ENCODE measurements around the gene CAST.

GRCh38 chr5:96699186-96699820, 37.1 kb downstream of the CAST start:
- TF ChIP-seq CTCF (IDR thresholded peaks at IDR 0.05), result no peak
- no peak for TF ChIP-seq POLR2A (IDR thresholded peaks at IDR 0.05)

Measured in tibial nerve (tissue), 3 donors.